ENCODE measurements around the gene AP3S2. TPM values are rescaled to one million over a fixed set of nuclear protein-coding genes. Genes with fewer than 3 reads are reported as not detected.

Gene AP3S2
- total and polyA plus RNA-seq, 12 donors = 10.8 to 110 (median 60.8) TPM

- Histone ChIP-seq H3K4me3 (no peak overlapping the region), H3K27ac (no peak overlapping the region), H3K4me1 (replicated peaks in 1 of 2) (no peaks in the 10 kb centered on the region), H3K9me3 (replicated peaks in 1 of 3) (no peaks in the 10 kb centered on the region), H3K36me3 (replicated peaks in 1 of 2) (no peaks in the 10 kb centered on the region), H3K27me3 (no peaks in the 10 kb centered on the region)
- intact Hi-C loops (cut with DNase I) = no loop called here
- WGBS, 4 donors = 91 to 95% (median 93%) methylated on average over 14 of the region's 14 CpGs
- TF ChIP-seq POLR2A (IDR thresholded peaks at IDR 0.05) (no peak), CTCF (IDR thresholded peaks at IDR 0.05) (no peak)
- no peak for DNase-seq
Observed at GRCh38 chr15:89936786-89937265, 43.0 kb upstream of the AP3S2 start.

- Histone ChIP-seq H3K4me1 (replicated peaks in 1 of 2) (no peaks in the 10 kb centered on the region), H3K27ac (no peak overlapping the region), H3K9me3 (replicated peaks in 1 of 3) (no peaks in the 10 kb centered on the region), H3K4me3 (no peak overlapping the region), H3K27me3 (no peaks in the 10 kb centered on the region), H3K36me3 (replicated peaks in 1 of 2) (no peaks in the 10 kb centered on the region)
- no peak for DNase-seq
- TF ChIP-seq POLR2A (IDR thresholded peaks at IDR 0.05) (no peak), CTCF (IDR thresholded peaks at IDR 0.05) (no peak)
- intact Hi-C loops (cut with DNase I) = no loop called here
- WGBS, 4 donors = 75 to 85% (median 80%) methylated on average over 8 of the region's 8 CpGs
Observed at GRCh38 chr15:89936051-89936785, 42.4 kb upstream of the AP3S2 start.

- intact Hi-C loops (cut with DNase I) = no loop called here
- DNase-seq = no peak
- no peak for TF ChIP-seq CTCF (IDR thresholded peaks at IDR 0.05)
- no peak for TF ChIP-seq POLR2A (IDR thresholded peaks at IDR 0.05)
- no peaks in the 10 kb centered on the region for H3K9me3 ChIP-seq (replicated peaks in 1 of 3)
- no peaks in the 10 kb centered on the region for H3K4me1 ChIP-seq (replicated peaks in 1 of 2)
- no peak overlapping the region for H3K27ac ChIP-seq
- WGBS, 4 donors = 80 to 88% (median 84%) methylated on average over 3 of the region's 3 CpGs
- no peak overlapping the region for H3K4me3 ChIP-seq
- no peaks in the 10 kb centered on the region for H3K36me3 ChIP-seq (replicated peaks in 1 of 2)
- no peaks in the 10 kb centered on the region for H3K27me3 ChIP-seq
Observed at GRCh38 chr15:89932880-89933279, 39.1 kb upstream of the AP3S2 start.

- intact Hi-C loops (cut with DNase I) = no loop called here
- 63 to 83% (median 73%) methylated on average over 4 of the region's 4 CpGs for WGBS, 4 donors
- no peak overlapping the region for H3K27ac ChIP-seq
- no peaks in the 10 kb centered on the region for H3K9me3 ChIP-seq (replicated peaks in 1 of 3)
- no peaks in the 10 kb centered on the region for H3K27me3 ChIP-seq
- no peak overlapping the region for H3K4me3 ChIP-seq
- no peaks in the 10 kb centered on the region for H3K36me3 ChIP-seq (replicated peaks in 1 of 2)
- no peak for DNase-seq
- no peaks in the 10 kb centered on the region for H3K4me1 ChIP-seq (replicated peaks in 1 of 2)
- no peak for TF ChIP-seq POLR2A (IDR thresholded peaks at IDR 0.05)
- TF ChIP-seq CTCF (IDR thresholded peaks at IDR 0.05) = no peak
Observed at GRCh38 chr15:89928421-89928820, 34.6 kb upstream of the AP3S2 start.

All from adrenal gland (tissue), 12 donors.